Inferior parietal cortex (tissue), 1 donor: ENCODE results near the gene CPSF3.
"Not testable (repeated sequence)": the region's sequence is repeated elsewhere in the genome, so short reads cannot be mapped to it uniquely, and the experiment has no call there.

Experiments
- DNase-seq: peaks from one replicate; pipeline ENCODE4 v3.0.0-alpha.2; 2016; ENCODE audit errors: extremely low spot score

CPSF3 gene

DNA sequence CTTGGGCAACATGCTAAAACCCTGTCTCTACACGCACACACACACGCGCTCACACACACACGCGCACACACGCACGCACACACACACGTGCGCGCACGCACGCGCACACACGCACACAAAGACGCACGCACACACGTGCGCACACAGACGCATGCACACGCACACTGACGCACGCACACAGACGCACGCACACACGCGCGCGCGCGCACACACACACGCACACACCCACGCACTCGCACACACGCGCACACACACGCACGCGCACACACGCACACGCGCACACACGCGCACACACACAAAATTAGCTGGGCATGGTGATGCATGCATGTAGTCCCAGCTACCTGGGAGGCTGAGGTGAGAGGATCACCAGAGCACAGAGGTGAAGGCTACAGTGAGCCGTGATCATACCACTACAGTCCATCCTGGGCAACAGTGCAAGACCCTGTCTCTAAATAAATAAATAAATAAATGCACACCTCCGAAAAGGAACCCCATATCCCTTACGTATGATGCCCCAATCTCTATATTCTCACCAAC lies 42.8 kb downstream of the CPSF3 start:
- DNase-seq: no peak

DNA sequence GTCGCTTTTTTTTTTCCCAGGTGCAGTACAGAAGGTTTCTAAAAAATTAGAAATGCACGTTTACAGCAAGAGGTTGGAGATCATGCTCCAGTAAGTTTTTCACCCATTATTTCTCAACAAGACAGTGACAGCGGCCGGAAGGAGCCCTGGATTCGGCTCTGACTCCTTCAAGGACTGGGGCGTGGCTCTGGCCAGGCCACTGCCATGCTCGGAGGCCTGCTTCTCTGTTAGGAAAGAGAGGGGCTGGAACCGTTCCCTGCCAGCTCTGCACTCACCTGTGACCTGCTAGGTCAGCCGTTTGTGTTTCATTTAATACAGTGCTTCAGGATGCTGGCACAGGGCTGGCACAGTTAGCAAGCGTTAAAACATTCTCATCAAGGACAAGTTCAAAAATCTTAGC lies 44.2 kb downstream of the CPSF3 start:
- DNase-seq: no peak

DNA sequence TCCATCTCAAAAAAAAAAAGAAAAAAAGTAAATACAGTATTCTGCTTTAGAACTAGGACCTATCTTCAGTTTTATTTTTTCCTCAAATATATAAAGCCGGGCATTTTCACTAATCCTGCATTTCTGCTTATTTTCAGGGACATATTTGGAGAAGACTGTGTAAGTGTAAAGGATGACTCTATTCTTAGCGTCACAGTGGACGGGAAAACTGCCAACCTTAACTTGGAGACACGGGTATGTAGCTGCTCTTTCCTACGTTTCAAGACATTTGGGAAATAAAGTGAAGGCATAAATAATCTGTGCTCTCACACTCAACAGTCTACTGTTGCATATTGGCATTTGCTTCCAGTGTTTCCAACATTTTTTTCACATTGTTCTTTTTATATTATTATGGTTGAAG lies 47.8 kb downstream of the CPSF3 start:
- peak; percentile 71 for DNase-seq

DNA sequence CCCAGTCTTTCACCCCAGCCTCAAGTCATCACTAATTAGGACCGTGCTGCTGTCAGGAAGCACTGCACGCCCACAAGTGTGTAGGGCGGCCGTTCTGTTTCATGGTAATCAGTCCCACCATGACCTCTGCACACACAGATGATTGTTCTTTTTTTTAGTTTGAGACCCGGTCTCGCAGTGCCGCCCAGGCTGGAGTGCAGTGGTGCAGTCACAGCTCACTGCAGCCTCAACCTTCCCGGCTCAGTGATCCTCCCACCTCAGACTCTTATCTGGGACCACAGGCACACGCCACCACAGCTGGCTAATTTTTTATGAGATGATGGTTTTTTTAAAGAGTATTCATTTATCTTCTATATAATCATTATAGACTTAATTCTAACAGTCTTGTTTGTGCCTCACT lies 49.1 kb downstream of the CPSF3 start:
- no peak for DNase-seq

DNA sequence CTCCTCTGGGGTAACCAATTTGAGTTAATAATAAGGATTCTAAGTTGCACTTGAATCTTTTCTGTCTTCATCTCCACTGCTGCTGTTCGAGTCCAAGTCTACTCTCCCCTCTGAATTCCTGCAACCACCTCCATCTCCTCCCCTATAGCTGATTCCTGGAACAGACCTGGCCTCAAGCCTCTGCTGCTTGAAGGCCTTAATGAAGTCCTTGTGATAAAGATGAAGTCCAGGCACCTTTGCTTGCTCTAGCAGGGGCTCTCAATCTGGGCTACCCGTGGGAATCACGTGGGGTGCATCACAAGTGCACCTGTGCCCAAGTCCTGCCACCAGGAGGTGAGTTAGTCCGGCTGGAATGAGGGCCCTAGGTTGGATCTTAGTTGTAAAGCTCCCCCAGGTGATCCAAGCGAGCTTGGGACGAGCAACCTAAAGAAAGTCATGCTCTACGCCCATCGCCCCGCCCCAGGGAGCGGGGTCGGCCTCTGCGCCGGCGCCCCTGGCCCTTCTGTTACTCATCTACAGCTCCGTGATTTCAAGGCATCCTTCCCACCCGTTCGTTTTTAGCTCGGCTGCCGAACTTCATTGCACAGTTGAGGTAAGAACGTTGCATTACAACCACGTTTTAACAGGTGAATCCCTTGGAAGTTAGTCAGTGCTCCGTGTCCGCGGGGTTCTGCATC lies 50.0 kb downstream of the CPSF3 start:
- DNase-seq: no peak

DNA sequence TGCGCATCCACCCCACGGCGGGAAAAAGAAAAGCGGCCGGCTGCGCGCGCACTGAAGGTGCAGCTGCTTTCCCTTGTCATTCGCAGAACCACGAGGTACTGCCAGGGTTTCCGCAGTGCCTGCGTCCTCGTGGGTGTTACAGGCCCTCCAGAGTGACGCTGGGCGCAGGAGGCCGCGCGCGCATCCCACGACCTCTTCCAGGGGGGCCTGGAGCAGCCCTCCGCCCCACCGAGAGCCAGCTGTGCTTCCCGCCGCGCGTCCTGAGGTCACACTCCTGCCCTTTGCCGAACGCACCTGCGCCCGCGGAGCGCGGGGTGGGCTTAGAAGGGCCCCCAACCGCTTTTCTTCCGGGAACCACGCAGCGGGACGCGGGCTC lies 50.5 kb downstream of the CPSF3 start:
- DNase-seq: no peak

DNA sequence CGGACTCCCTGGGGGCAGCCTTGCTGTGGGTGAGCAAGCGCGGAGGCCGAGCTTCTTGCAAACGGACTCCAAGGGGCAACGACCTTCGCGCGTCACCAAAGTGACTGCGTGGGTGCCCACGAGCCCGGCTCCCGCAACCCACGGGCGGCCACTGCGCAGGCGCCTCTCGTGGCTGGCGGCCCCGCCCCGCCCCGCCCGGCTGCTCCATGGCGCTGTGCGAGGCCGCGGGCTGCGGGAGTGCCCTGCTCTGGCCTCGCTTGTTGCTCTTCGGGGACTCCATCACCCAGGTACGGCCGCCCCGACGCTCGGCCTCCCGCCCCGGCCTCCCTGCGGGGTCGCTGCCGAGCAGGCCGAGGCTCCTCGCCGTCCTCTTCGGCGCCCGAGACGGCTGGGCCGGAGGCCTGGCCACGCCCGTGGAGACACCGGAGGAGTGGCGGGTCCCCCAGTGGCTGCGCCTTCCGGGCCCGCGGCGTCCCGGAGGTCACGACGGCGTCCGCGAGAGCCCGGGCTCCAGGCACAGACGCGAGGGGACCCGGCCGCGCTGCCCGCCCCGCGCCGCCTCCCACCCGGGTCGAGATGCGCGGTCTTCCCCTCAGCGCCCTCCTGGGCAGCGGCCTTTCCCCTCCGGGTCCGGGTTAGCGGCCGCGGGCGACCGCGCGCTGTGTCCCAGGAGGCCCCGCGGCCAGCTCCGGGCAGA lies 51.1 kb downstream of the CPSF3 start, which contains the start of gene IAH1:
Gene IAH1, plus strand, starts transcription at position 191 of the 697 bp plus-strand sequence. Its CDS starts 16 bp downstream, at position 207.
- peak; percentile 69 for DNase-seq

DNA sequence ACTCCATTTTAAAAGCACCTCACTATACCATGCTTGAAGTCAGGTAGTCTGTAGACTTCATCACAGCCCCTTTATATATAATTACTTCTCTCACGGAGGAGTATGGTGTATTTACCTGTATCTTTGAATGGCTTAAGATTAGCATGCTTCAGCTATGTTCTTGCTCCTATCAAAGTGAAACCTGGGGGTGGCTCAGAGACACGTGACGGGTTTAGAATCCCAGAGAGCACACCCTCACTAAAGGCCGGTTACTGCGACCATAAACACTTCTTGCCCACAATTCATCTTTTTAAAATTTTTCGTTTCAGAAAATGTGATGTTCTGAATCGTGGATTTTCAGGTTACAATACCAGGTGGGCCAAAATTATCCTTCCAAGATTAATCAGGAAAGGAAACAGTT lies 54.5 kb downstream of the CPSF3 start:
- no peak for DNase-seq

DNA sequence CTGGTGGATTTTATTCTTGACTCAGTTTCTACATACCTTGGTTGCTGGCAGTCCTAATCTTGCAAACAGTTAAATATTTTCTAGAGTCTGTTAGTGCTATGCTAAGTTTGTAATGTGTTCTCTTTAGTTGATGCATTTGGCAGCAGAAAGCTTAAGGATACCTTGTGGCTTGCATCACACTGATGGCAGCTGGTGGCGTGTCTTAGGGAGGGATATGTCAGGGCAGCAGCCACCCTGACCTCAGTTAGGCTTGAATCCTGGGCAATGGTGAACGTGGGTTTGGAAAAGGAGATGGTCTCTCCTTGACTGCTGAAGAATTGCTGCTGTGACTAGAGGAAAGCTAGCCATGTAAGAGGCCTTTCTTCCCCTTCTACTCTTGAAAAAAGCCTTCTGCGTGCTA lies 55.1 kb downstream of the CPSF3 start:
- no peak for DNase-seq

DNA sequence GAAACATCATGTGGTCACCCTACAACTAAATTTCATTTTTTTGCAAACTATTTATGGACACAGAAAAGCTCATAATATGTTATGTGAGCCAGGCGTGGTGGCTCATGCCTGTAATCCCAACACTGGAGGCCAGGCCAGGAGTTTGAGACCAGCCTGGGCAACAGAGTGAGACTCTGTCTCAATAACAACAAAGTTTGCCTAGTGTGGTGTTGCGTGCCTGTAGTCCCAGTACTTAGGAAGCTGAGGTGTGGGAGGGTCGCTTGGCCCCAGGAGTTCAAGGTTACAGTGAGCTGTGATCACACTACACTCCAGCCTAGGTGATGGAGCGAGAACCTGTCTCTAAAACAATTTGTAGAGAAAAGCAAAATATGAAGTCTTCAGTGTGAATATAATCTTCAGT lies 56.7 kb downstream of the CPSF3 start:
- no peak for DNase-seq

DNA sequence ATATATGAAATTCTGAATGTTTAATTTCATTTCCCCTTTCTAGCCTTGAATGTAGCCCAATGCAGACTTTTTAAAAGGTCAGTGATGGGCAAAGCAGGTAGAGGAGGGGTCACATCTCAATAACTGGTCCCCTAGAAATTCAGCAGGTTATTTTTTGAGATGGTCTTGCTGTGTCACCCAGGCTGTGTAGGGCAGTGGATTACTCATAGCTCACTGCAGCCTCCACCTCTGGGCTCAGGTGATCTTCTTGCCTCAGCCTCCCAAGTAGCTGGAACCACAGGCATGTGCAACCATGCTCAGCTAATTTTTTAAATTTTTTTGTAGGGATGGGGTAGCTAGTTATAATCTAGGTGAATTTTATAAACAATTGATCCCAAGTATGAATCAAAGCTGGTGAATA lies 59.7 kb downstream of the CPSF3 start:
- DNase-seq: no peak

DNA sequence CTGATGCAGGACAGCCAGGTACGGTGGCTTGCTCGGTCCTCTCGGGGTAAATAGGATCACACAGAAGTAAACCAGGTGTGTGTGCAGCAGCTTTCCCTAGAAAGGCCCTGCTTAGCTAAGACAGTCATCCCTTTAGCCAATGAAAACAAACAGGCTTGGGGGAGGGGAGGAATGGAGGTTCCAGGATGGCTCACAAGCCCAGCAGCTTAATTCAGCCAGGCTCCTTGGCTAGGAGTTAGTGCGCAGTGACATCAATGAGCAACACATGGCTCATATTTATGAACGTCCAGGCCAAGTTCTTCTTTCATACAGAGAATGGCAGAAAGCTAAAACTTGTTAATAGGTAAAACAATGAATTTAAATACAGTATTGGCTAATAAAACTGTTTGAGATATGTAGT lies 61.1 kb downstream of the CPSF3 start:
- DNase-seq: no peak

DNA sequence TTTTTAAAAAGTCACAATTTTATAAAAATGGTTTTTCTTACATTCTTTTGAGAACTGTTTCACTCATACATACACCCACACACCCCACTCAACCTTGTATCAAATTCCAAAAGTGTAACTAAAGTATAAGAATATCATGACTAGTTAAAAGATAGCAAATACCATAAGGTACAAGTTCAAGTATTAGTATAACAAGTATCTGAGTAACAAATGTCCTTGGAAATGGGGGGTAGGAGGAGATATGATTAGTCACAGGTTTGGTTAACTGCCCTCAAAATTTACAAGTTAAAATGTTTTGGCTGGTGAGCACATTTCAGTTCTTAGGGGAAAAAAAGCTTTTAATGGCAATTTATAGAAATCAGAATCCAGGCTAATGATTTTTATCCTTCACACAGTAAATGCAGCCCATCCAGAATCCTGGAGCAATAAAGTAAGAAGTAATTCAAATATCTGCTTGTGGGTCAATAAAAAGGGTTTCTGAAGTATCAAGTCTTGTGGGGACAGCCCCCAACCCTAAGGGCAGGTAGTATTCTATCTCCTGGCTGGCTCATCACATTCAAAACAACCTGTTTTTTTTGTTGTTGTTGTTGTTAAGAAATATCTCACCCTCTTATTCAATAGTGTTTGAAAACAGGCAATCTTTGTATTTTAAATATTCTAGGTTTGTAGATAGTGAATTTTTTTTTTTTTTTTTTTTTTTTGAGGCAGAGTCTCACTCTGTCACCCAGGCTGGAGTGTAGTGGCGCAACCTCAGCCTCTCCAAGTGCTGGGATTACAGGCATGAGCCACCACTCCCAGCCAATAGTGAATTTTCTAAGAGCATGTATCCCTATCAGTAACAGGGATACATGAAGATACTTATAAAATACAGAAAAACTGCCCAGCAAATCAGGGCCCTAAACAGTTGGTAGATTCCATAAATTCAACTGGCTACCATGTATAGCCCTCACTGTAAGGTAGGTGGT lies 65.4 kb downstream of the CPSF3 start:
- DNase-seq: no peak

DNA sequence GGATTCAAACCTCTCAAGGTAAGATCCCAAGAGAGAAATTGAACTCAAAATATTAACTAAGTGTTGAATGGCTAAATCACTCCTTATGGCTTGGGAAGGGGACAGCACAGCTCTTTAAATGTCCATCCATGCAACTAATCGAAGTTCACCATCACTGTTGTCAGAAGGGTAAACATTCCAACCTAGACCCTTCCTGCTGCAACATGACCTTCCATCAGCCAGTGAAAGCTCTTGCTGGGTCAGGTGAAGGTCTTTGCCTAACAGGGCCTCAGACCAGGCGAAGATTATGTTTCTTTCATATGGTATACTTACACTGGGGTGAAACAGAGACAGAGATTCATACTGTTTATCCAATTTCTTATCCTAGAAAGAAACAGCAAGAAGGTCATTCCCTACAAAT lies 67.3 kb downstream of the CPSF3 start:
- DNase-seq: no peak

DNA sequence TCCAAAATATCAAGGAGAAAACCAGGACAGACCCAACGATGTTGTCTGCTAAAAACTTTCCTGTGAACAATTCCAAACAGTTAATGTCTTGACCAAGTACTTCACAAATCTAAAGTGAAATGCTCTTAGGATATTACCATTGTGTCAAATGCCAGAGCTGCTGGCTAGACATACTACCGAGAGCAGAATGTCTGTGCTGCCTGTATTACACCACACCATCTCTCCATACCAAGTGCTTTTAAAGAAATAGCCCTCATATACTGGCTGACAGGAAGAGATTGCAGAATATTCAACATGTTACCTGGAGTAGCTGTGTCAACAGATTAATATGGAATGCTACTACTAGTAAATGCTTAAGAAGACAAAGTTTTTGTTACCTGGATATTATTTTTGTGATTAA lies 69.5 kb downstream of the CPSF3 start:
- no peak for DNase-seq

DNA sequence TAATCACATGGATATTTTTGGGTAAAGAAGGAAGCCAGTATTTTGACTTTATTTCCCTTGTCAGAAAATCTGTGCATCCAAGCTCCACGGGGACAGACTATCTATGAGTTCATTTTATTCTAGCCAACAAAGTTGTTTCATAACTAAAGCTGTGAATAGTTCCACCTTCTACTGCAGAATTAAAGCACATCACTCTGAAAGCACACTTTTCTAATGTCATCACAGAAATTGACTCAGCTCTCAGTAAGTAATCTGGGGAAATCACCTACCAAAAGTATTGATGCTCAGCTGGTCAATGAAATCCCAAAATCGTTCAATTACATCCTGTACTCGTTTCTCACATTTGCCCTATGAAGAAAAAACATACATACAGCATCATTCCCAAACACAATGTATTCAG lies 70.0 kb downstream of the CPSF3 start:
- DNase-seq: no peak

DNA sequence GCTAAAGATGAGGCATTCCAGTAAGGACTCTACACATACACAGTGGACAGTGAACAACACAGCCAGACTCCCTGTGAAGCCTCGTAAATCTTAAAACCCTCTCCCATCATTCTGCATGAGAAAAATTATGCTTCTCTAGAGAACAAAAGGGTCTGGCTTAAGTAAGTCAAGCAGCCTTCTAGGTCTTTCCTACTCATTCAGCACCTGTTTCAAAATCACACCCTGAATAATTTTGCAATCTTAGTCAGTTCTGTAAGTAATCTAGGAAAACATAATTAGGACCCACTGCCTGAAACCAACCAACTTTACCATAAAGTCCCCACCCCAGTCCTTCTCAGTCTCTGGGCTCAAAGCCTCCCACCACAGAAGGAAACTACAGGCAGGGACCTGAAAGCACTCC lies 70.6 kb downstream of the CPSF3 start:
- DNase-seq: no peak

DNA sequence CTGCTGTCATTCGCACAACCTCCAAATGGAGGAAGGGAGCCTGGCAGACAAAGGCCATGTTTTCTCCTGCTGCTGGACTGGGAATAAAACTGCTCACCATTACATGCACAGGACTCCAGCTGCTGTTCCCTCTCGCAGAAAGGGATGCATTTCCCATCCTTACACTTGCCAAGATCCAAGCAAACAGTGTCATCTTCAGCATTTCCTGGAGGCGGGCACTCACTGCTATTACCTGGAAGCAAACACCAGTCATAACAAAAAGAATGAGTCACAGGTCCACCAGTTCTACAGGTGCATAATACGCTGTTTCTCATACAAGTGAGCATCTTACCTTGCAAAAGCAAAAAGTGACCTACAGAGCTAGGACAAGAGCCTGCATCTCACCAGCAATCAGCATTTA lies 73.6 kb downstream of the CPSF3 start:
- no peak for DNase-seq

DNA sequence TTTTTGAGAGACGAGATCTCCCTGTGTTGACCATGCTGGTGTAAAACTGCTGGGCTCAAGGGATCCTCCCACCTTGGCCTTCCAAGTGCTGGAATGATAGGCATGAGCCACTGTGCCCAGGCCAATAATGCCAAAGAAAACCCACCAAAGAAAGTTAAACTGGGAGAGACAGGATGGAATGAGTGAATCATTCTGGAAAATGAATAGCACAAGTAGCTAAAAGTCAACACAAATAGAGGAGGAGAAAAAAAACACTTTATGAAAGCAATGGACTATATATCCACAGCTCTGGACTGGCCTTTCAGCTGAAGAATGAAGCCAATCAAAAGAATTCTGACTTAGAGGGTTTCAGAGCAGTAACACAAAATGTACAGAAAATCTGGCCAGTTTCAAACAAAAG lies 74.8 kb downstream of the CPSF3 start:
- no peak for DNase-seq

DNA sequence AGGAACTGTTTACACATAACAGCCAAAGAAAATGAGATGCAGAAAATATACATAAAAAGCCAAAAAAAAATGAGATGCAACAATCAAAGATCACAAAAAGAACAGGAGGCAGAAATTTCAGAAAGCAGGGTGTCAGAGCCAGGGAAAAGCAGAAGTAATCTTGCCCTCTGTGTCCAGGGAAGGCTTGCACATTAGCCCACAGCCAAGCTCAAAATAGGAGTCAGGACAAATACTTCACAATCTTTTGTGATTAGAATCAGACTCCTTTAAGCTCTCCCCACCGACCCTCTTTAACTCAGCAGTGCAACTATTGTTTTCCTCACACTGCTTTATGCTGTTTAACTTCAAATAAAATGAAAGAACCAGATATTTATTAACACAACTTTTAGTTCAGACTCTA lies 85.5 kb downstream of the CPSF3 start:
- DNase-seq: no peak

DNA sequence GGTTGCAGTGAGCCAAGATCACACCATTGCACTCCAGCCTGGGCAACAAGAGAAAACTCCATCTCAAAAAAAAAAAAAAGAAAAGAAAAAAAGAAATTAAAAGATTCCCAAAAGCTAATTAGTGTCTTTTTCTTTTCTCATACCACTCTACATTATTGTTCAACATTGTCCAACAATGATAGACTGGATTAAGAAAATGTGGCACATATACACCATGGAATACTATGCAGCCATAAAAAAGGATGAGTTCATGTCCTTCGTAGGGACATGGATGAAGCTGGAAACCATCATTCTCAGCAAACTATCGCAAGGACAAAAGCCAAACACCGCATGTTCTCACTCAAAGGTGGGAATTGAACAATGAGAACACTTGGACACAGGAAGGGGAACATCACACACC lies 90.5 kb downstream of the CPSF3 start:
- not testable (repeated sequence) for DNase-seq

DNA sequence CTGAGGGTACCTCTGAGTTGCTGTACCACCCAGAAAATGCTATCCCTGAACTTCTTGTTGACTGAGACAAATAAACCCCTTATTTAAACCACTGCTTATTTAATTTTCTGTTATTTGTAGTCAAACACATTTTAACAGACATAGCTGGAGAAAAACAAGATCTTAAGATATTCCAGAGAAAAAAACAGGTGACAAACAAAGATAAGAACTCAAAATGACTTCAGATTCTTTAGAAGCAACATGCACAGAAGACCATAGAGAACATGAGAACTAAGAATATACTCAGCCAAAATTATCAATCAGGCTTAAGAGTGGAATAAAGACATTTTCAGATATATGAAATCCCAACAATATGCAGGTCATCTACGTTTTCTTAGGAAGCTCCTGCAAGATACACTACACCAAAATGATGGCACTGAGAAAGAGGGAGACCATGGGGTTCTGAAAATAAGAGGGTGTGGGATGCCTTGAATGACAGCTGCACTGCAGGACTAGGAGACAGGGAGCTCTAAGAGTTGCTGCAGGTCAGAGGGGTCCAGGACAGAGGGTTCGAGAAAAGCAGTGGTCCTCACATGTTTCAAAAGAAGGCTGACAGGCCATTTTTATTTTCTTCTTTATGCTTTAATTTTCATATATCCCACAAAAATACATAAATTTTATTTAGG lies 93.8 kb downstream of the CPSF3 start:
- no peak for DNase-seq
